Measurements from ENCODE around the gene ONECUT3.

ONECUT3 gene

GRCh38 chr19:1739960-1740629 is 13.2 kb upstream of the ONECUT3 start:
- DNase-seq (ENCODE audit: low read depth in 3 of 3, low spot score in 1 of 3) = no peak

GRCh38 chr19:1742989-1743696 is 10.2 kb upstream of the ONECUT3 start:
- no peak for DNase-seq (ENCODE audit: low read depth in 3 of 3, low spot score in 1 of 3)

- DNase-seq (ENCODE audit: low read depth in 3 of 3, low spot score in 1 of 3) = no peak
These were observed 9.1 kb upstream of the ONECUT3 start for GRCh38 chr19:1744133-1744665.

- DNase-seq (ENCODE audit: low read depth in 3 of 3, low spot score in 1 of 3) = no peak
These were observed 8.3 kb upstream of the ONECUT3 start for GRCh38 chr19:1744822-1745563.

- DNase-seq (ENCODE audit: low read depth in 3 of 3, low spot score in 1 of 3) = no peak
These were observed 7.7 kb upstream of the ONECUT3 start for GRCh38 chr19:1745589-1746031.

- DNase-seq (ENCODE audit: low read depth in 3 of 3, low spot score in 1 of 3) = no peak
These were observed 6.7 kb upstream of the ONECUT3 start for GRCh38 chr19:1746401-1747284.

- DNase-seq (ENCODE audit: low read depth in 3 of 3, low spot score in 1 of 3) = peak in 2 of 3 donors; percentile 10 to 15
These were observed 5.8 kb upstream of the ONECUT3 start for GRCh38 chr19:1747285-1748114.

- no peak for DNase-seq (ENCODE audit: low read depth in 3 of 3, low spot score in 1 of 3)
These were observed 5.0 kb upstream of the ONECUT3 start for GRCh38 chr19:1748115-1748872.

GRCh38 chr19:1748873-1749341 is 4.4 kb upstream of the ONECUT3 start:
- DNase-seq (ENCODE audit: low read depth in 3 of 3, low spot score in 1 of 3) = no peak

GRCh38 chr19:1749373-1750342 is 3.6 kb upstream of the ONECUT3 start:
- DNase-seq (ENCODE audit: low read depth in 3 of 3, low spot score in 1 of 3) = no peak

GRCh38 chr19:1750343-1751021 is 2.8 kb upstream of the ONECUT3 start:
- DNase-seq (ENCODE audit: low read depth in 3 of 3, low spot score in 1 of 3) = no peak

- no peak for DNase-seq (ENCODE audit: low read depth in 3 of 3, low spot score in 1 of 3)
These were observed 1.8 kb upstream of the ONECUT3 start for GRCh38 chr19:1751367-1752008.

- no peak for DNase-seq (ENCODE audit: low read depth in 3 of 3, low spot score in 1 of 3)
These were observed 1.1 kb upstream of the ONECUT3 start for GRCh38 chr19:1752009-1752756.

GRCh38 chr19:1754018-1754635 is 821 bp downstream of the ONECUT3 start:
- no peak for DNase-seq (ENCODE audit: low read depth in 3 of 3, low spot score in 1 of 3)

GRCh38 chr19:1754636-1755466 is 1.5 kb downstream of the ONECUT3 start:
- no peak for DNase-seq (ENCODE audit: low read depth in 3 of 3, low spot score in 1 of 3)

All from stimulated activated CD4-positive, alpha-beta T cell treated with anti-CD3 and anti-CD28 coated beads, TNF-alpha, amount 100 ng/mL, for 1 hour (primary cell).